Type B pancreatic cell (in vitro differentiated cells): ENCODE results near the gene RFXANK. TPM values are rescaled to one million over a fixed set of nuclear protein-coding genes. Genes with fewer than 3 reads are reported as not detected.
"Not testable (repeated sequence)": the region's sequence is repeated elsewhere in the genome, so short reads cannot be mapped to it uniquely, and the experiment has no call there.

ENCODE experiments used
- DNase-seq: peaks from one replicate; pipeline ENCODE4 v3.0.0; 2021; ENCODE audit warnings: mixed read lengths; ENCODE audit not compliant: unreplicated experiment; ENCODE audit errors: extremely low spot score
- H3K27ac Mint-ChIP-seq: 2 replicates; pipeline ENCODE4 v1.8.0; 2021; ENCODE audit warnings: mild to moderate bottlenecking, mixed read lengths
- H3K27me3 Mint-ChIP-seq: 2 replicates; pipeline ENCODE4 v1.8.0; 2021; ENCODE audit warnings: mixed read lengths
- H3K36me3 Mint-ChIP-seq: 2 replicates; pipeline ENCODE4 v1.8.0; 2021; ENCODE audit warnings: mixed read lengths
- H3K4me1 Mint-ChIP-seq: one replicate; pipeline ENCODE4 v1.8.0; 2021; ENCODE audit warnings: mixed read lengths; ENCODE audit not compliant: unreplicated experiment
- H3K4me3 Mint-ChIP-seq: 2 replicates; pipeline ENCODE4 v1.8.0; 2021; ENCODE audit warnings: mild to moderate bottlenecking, mixed read lengths
- H3K9me3 Mint-ChIP-seq: 2 replicates; pipeline ENCODE4 v1.8.0; 2021; ENCODE audit warnings: mixed read lengths
- CTCF ChIP-seq: fragments of 200-600 bp; sonication (generic); conservative IDR thresholded peaks from 2 replicates; pipeline ENCODE4 v1.5.0; 2021; ENCODE audit warnings: antibody characterized with exemption, mild to moderate bottlenecking
- total RNA-seq: library from RNA; stranded (reverse); gene quantifications from 2 replicates; pipeline ENCODE4 v1.2.1, GENCODE V29; 2021; ENCODE audit warnings: low replicate concordance

The RFXANK gene
- total RNA-seq, 1 donor from 2014 or later, result 103 TPM

- H3K27me3 Mint-ChIP-seq, result peaks cover 1% of the 10 kb centered on the region
- H3K9me3 Mint-ChIP-seq, result no peaks in the 10 kb centered on the region
- DNase-seq, result no peak
- no peak overlapping the region for H3K27ac Mint-ChIP-seq
- H3K4me3 Mint-ChIP-seq, result no peak overlapping the region
- no peaks in the 10 kb centered on the region for H3K4me1 Mint-ChIP-seq
- no peak for TF ChIP-seq CTCF
- no peaks in the 10 kb centered on the region for H3K36me3 Mint-ChIP-seq
Observed at GRCh38 chr19:19147344-19147743, 44.7 kb upstream of the RFXANK start.

GRCh38 chr19:19148504-19148903, 43.6 kb upstream of the RFXANK start:
- not testable (repeated sequence) for H3K27me3 Mint-ChIP-seq, H3K4me3 Mint-ChIP-seq, DNase-seq, H3K9me3 Mint-ChIP-seq, H3K27ac Mint-ChIP-seq, H3K36me3 Mint-ChIP-seq, H3K4me1 Mint-ChIP-seq

GRCh38 chr19:19149435-19149834, 42.6 kb upstream of the RFXANK start:
- no peak for TF ChIP-seq CTCF
- H3K4me3 Mint-ChIP-seq, result no peak overlapping the region
- no peaks in the 10 kb centered on the region for H3K27me3 Mint-ChIP-seq
- H3K9me3 Mint-ChIP-seq, result no peaks in the 10 kb centered on the region
- no peaks in the 10 kb centered on the region for H3K4me1 Mint-ChIP-seq
- no peaks in the 10 kb centered on the region for H3K36me3 Mint-ChIP-seq
- H3K27ac Mint-ChIP-seq, result no peak overlapping the region
- DNase-seq, result no peak

GRCh38 chr19:19151418-19151817, 40.6 kb upstream of the RFXANK start:
- H3K9me3 Mint-ChIP-seq, result no peaks in the 10 kb centered on the region
- TF ChIP-seq CTCF, result no peak
- no peak overlapping the region for H3K27ac Mint-ChIP-seq
- H3K27me3 Mint-ChIP-seq, result no peaks in the 10 kb centered on the region
- H3K36me3 Mint-ChIP-seq, result no peaks in the 10 kb centered on the region
- no peaks in the 10 kb centered on the region for H3K4me1 Mint-ChIP-seq
- DNase-seq, result no peak
- no peak overlapping the region for H3K4me3 Mint-ChIP-seq

- no peak overlapping the region for H3K27ac Mint-ChIP-seq
- H3K36me3 Mint-ChIP-seq, result no peaks in the 10 kb centered on the region
- no peak for TF ChIP-seq CTCF
- H3K4me1 Mint-ChIP-seq, result no peaks in the 10 kb centered on the region
- DNase-seq, result no peak
- no peaks in the 10 kb centered on the region for H3K9me3 Mint-ChIP-seq
- H3K27me3 Mint-ChIP-seq, result no peaks in the 10 kb centered on the region
- H3K4me3 Mint-ChIP-seq, result no peak overlapping the region
Observed at GRCh38 chr19:19152668-19153384, 39.2 kb upstream of the RFXANK start.

GRCh38 chr19:19154768-19155494, 37.1 kb upstream of the RFXANK start:
- no peak overlapping the region for H3K27ac Mint-ChIP-seq
- DNase-seq, result no peak
- no peaks in the 10 kb centered on the region for H3K4me1 Mint-ChIP-seq
- no peak for TF ChIP-seq CTCF
- no peaks in the 10 kb centered on the region for H3K9me3 Mint-ChIP-seq
- no peaks in the 10 kb centered on the region for H3K27me3 Mint-ChIP-seq
- H3K36me3 Mint-ChIP-seq, result no peaks in the 10 kb centered on the region
- no peak overlapping the region for H3K4me3 Mint-ChIP-seq
